ENCODE data around the gene WDR64.

WDR64 gene

GRCh38 chr1:241660424-241660972 is 8.4 kb downstream of the WDR64 start:
- Histone ChIP-seq H3K36me3 (ENCODE audit: insufficient read depth, low read length) (no peaks in the 10 kb centered on the region), H3K4me3 (ENCODE audit: low read depth in 1 of 2, low read length in 2 of 2) (no peak overlapping the region), H3K4me2 (ENCODE audit: insufficient read depth, low read length) (no peak overlapping the region), H3K4me1 (ENCODE audit: insufficient read depth, low read length) (no peaks in the 10 kb centered on the region), H2AFZ (ENCODE audit: low read depth, low read length) (no peak overlapping the region), H3K9me3 (ENCODE audit: insufficient read depth, low read length, severe bottlenecking) (no peaks in the 10 kb centered on the region), H3K27me3 (ENCODE audit: insufficient read depth, low read length, poor library complexity) (no peaks in the 10 kb centered on the region), H3K9ac (ENCODE audit: low read depth, low read length) (no peak overlapping the region), H4K20me1 (ENCODE audit: insufficient read depth, low read length) (no peaks in the 10 kb centered on the region), H3K79me2 (ENCODE audit: insufficient read depth, low read length) (no peaks in the 10 kb centered on the region), H3K27ac (ENCODE audit: low read length) (no peak overlapping the region)
- DNase-seq (no peak), ATAC-seq (ENCODE audit: insufficient read depth, low read depth) (no peak)
- no peak for TF ChIP-seq CTCF (IDR thresholded peaks at IDR 0.05; ENCODE audit: borderline replicate concordance, extremely low read depth, low read length, poor library complexity, severe bottlenecking)
- no peak for TF ChIP-seq EZH2 (IDR thresholded peaks at IDR 0.05; ENCODE audit: borderline replicate concordance, low read depth, low read length, severe bottlenecking)

GRCh38 chr1:241666419-241666818 is 14.3 kb downstream of the WDR64 start:
- H2AFZ ChIP-seq (ENCODE audit: low read depth, low read length): no peak overlapping the region
- ATAC-seq (ENCODE audit: insufficient read depth, low read depth): no peak
- no peaks in the 10 kb centered on the region for H3K9me3 ChIP-seq (ENCODE audit: insufficient read depth, low read length, severe bottlenecking)
- H3K27me3 ChIP-seq (ENCODE audit: insufficient read depth, low read length, poor library complexity): no peaks in the 10 kb centered on the region
- no peaks in the 10 kb centered on the region for H3K4me1 ChIP-seq (ENCODE audit: insufficient read depth, low read length)
- H3K27ac ChIP-seq (ENCODE audit: low read length): no peak overlapping the region
- no peak overlapping the region for H3K4me3 ChIP-seq (ENCODE audit: low read depth in 1 of 2, low read length in 2 of 2)
- TF ChIP-seq EZH2 (IDR thresholded peaks at IDR 0.05; ENCODE audit: borderline replicate concordance, low read depth, low read length, severe bottlenecking) (no peak), CTCF (IDR thresholded peaks at IDR 0.05; ENCODE audit: borderline replicate concordance, extremely low read depth, low read length, poor library complexity, severe bottlenecking) (no peak)
- H3K4me2 ChIP-seq (ENCODE audit: insufficient read depth, low read length): no peak overlapping the region
- H3K79me2 ChIP-seq (ENCODE audit: insufficient read depth, low read length): no peaks in the 10 kb centered on the region
- no peaks in the 10 kb centered on the region for H4K20me1 ChIP-seq (ENCODE audit: insufficient read depth, low read length)
- H3K9ac ChIP-seq (ENCODE audit: low read depth, low read length): no peak overlapping the region
- H3K36me3 ChIP-seq (ENCODE audit: insufficient read depth, low read length): no peaks in the 10 kb centered on the region
- no peak for DNase-seq

- Histone ChIP-seq H2AFZ (ENCODE audit: low read depth, low read length) (no peak overlapping the region), H3K4me3 (ENCODE audit: low read depth in 1 of 2, low read length in 2 of 2) (no peak overlapping the region), H3K79me2 (ENCODE audit: insufficient read depth, low read length) (no peaks in the 10 kb centered on the region), H3K36me3 (ENCODE audit: insufficient read depth, low read length) (no peaks in the 10 kb centered on the region), H3K27me3 (ENCODE audit: insufficient read depth, low read length, poor library complexity) (no peaks in the 10 kb centered on the region), H3K4me1 (ENCODE audit: insufficient read depth, low read length) (peaks cover 7% of the 10 kb centered on the region), H4K20me1 (ENCODE audit: insufficient read depth, low read length) (no peaks in the 10 kb centered on the region), H3K27ac (ENCODE audit: low read length) (no peak overlapping the region), H3K9me3 (ENCODE audit: insufficient read depth, low read length, severe bottlenecking) (no peaks in the 10 kb centered on the region), H3K9ac (ENCODE audit: low read depth, low read length) (no peak overlapping the region), H3K4me2 (ENCODE audit: insufficient read depth, low read length) (no peak overlapping the region)
- ATAC-seq (ENCODE audit: insufficient read depth, low read depth): no peak
- TF ChIP-seq CTCF (IDR thresholded peaks at IDR 0.05; ENCODE audit: borderline replicate concordance, extremely low read depth, low read length, poor library complexity, severe bottlenecking) (no peak), EZH2 (IDR thresholded peaks at IDR 0.05; ENCODE audit: borderline replicate concordance, low read depth, low read length, severe bottlenecking) (no peak)
- DNase-seq: no peak
Measured at GRCh38 chr1:241672301-241672700, 20.2 kb downstream of the WDR64 start.
